ENCODE measurements around the gene TMEM116.

DNA sequence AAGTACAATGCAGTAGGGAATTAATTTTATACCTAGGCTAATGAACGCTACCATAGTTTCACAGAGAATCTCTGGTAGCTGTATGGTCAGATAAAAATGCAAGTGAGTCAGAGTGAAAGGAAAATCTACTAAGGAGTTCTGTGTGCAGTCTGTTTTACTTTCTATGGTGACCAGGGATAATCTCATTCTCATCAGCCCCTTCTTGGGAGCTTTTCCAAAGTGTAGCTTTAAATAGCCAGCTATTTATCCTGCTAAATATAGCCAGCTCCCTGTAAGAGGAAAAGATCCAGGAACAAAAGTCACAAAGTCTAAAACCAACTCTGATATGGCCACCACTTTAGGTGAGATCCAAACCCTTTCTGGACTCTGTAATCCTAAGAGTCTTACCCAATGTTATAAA is 75.5 kb downstream of the TMEM116 start:
- TF ChIP-seq, protein P1, sequence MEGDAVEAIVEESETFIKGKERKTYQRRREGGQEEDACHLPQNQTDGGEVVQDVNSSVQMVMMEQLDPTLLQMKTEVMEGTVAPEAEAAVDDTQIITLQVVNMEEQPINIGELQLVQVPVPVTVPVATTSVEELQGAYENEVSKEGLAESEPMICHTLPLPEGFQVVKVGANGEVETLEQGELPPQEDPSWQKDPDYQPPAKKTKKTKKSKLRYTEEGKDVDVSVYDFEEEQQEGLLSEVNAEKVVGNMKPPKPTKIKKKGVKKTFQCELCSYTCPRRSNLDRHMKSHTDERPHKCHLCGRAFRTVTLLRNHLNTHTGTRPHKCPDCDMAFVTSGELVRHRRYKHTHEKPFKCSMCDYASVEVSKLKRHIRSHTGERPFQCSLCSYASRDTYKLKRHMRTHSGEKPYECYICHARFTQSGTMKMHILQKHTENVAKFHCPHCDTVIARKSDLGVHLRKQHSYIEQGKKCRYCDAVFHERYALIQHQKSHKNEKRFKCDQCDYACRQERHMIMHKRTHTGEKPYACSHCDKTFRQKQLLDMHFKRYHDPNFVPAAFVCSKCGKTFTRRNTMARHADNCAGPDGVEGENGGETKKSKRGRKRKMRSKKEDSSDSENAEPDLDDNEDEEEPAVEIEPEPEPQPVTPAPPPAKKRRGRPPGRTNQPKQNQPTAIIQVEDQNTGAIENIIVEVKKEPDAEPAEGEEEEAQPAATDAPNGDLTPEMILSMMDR (IDR thresholded peaks at IDR 0.05) = no peak
- TF ChIP-seq POLR2A (IDR thresholded peaks at IDR 0.05) = no peak
